CD4-positive, alpha-beta T cell treated with Interleukin-6 at 100 ng/mL for 8 hours (primary cell): ENCODE results near the gene SUDS3.

Experiments
- DNase-seq: peaks from one replicate; pipeline ENCODE4 v3.0.0-alpha.2; 2020; ENCODE audit warnings: mixed read lengths, low spot score

The SUDS3 gene

DNA sequence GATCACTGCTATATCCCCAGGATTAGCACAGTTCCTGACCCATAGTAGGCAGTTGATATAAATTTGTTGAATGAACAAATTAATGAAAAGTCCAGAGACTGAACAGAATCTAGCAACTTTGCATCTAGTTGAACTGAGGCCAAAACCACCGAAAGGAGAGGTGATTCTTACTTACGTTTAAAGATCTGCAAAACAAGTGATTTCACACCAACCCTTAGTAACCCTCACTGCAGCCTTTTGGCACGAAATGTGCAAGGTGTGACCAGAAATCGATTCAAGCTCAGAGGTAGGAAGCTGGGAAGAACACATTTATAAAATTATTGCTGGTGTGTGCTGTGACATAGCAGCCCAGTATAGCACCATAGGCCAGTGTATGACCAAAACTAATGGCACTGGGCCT lies 70.8 kb downstream of the SUDS3 start:
- no peak for DNase-seq

DNA sequence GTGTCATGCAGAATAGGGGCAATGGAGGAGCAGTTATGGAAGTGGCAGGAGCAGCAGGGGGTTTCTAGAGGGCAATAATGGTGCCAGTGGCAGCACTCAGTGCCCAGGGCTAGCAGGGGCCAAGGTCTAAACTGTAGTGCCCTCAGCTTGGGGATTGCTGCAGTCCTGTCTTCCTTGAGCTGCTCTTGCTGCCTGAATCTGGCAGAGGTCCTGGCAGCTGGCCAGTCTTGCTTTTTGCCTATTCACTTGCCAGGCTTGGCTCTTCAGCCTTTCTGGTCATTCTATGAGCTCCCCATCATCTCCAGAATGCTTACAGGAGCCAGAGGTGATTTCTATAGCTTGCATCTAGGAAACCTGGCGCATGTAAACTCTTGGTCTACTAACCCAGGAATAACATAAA lies 72.0 kb downstream of the SUDS3 start:
- no peak for DNase-seq

DNA sequence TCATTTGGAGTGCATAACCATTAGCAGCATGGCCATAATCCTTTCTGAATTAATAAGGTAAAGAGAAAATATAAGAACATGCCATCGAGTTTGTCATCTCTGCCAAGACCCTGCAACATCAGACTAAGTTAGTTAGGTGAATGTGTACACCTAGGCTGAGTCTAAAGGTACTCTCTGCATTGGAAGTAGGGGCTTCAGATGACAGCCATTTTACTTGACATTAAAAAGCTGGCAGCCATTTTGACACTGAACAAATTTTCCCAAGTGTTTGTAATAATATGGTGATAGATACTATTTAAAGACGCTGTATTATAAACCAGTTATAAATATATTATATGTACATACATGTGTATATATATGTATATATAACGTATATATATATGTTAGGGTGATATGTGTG lies 79.0 kb downstream of the SUDS3 start:
- DNase-seq, result no peak

DNA sequence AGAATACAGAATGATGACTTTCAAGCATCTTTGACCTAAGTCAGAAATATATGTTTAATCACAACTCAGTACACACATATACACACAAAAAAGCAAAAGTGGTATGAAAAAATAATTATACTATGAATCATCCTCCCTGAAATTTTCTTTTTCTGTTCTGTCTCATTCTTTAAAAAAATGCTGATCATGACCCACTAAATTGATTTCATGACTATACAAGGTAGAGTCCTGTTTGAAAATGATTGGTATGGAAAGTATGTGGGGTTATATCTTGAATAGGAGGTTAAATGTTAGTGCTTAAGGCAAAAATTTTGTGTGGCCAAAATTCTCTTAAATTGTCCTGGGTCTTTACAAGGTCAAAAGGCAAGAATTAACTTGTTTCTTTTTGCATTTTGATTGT lies 80.4 kb downstream of the SUDS3 start:
- no peak for DNase-seq

DNA sequence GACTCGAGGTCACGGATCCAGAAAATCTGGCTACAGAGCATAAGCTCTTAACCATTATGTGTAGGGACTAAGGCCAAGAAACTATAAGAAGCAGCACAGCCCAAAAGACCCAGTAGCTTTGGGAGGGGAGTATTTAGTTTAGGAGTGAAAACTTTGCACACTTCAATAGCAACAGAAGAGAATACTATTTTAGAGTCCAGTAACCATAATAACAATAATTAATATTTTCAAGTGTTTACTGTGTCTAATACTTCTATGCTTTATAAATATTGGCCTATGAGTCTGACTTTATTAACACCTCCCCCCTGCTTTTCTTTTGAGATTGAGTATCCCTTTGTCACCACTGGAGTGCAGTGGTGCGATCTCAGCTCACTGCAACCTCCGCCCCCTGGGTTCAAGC lies 82.8 kb downstream of the SUDS3 start:
- no peak for DNase-seq

DNA sequence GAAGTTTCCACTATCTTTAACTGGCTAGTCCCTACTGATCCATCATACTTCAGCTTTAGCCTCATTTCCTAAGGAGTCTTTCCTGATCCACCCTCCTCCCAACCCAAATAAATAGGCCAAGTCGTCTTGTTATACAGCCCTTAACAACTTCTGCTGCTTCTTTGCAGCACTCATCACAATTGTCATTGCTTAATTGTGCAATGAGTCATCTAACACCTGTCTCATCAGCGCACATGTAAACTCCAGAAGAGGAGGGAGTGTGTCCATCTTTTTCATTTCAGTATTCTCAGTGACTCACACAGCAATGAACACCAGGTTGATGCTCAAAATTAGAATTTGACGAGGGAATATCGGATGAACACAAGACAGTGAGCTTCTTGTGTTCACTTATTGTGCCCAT lies 87.3 kb downstream of the SUDS3 start:
- no peak for DNase-seq

DNA sequence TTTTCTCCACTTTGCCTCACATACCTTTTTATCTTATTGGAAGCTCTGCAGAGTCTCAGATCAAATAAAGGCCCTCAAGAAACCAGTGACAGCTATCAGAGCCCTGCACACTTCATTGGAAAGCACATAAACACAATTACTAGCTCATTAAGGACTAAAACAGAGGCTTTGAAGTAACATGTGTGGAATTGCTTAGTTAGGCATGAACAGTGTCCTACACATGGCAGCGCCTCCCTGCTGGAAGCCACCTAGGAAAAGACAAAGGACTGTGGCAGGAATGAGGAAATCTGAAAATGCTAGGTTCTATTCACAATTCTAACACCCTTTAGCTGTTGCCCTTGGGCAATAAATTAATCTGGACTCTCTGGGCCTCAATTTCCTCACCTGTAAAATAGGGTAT lies 89.4 kb downstream of the SUDS3 start:
- DNase-seq, result no peak
